ENCODE data around the gene ZNF181.
"Not testable (repeated sequence)": the region's sequence is repeated elsewhere in the genome, so short reads cannot be mapped to it uniquely, and the experiment has no call there.

Gene ZNF181

GRCh38 chr19:34733746-34734536 is at the start of gene ZNF181:
Gene ZNF181 (plus strand): TSS chr19:34734243. CDS start chr19:34735038, 795 bp downstream.
- Histone ChIP-seq H3K27ac (peak within 1 kb of the TSS; percentile 93), H3K9me3 (ENCODE audit: severe bottlenecking) (no peaks in the 10 kb centered on the region), H3K36me3 (no peaks in the 10 kb centered on the region; the same call in 1 of the 2 replicates), H3K4me3 (ENCODE audit: low read depth, low read length) (peak within 1 kb of the TSS; percentile 59), H3K27me3 (ENCODE audit: insufficient read depth, low read depth, severe bottlenecking) (no peaks in the 10 kb centered on the region)
- no peak for TF ChIP-seq CTCF (IDR thresholded peaks at IDR 0.05; ENCODE audit: low read depth, low read length)
- DNase-seq: peak; percentile 92

- Histone ChIP-seq H3K36me3 (peaks cover 41% of the 10 kb centered on the region), H3K9me3 (ENCODE audit: severe bottlenecking) (peaks cover 17% of the 10 kb centered on the region)
- not testable (repeated sequence) for H3K4me3 ChIP-seq (ENCODE audit: low read depth, low read length); H3K27me3 ChIP-seq (ENCODE audit: insufficient read depth, low read depth, severe bottlenecking); DNase-seq; H3K27ac ChIP-seq
These were observed 48.8 kb upstream of the ZNF181 start for GRCh38 chr19:34685266-34685665.

GRCh38 chr19:34686455-34686854 is 47.6 kb upstream of the ZNF181 start:
- H3K9me3 ChIP-seq (ENCODE audit: severe bottlenecking): peaks cover 17% of the 10 kb centered on the region
- TF ChIP-seq CTCF (IDR thresholded peaks at IDR 0.05; ENCODE audit: low read depth, low read length): no peak
- H3K27me3 ChIP-seq (ENCODE audit: insufficient read depth, low read depth, severe bottlenecking): peaks cover 2% of the 10 kb centered on the region
- no peak overlapping the region for H3K4me3 ChIP-seq (ENCODE audit: low read depth, low read length)
- DNase-seq: no peak
- H3K27ac ChIP-seq: no peak overlapping the region
- H3K36me3 ChIP-seq: peaks cover 29% of the 10 kb centered on the region

- Histone ChIP-seq H3K36me3 (peaks cover 20% of the 10 kb centered on the region), H3K27me3 (ENCODE audit: insufficient read depth, low read depth, severe bottlenecking) (peaks cover 2% of the 10 kb centered on the region), H3K4me3 (ENCODE audit: low read depth, low read length) (no peak overlapping the region), H3K9me3 (ENCODE audit: severe bottlenecking) (peaks cover 17% of the 10 kb centered on the region), H3K27ac (no peak overlapping the region)
- DNase-seq: no peak
- TF ChIP-seq CTCF (IDR thresholded peaks at IDR 0.05; ENCODE audit: low read depth, low read length): no peak
These were observed 46.7 kb upstream of the ZNF181 start for GRCh38 chr19:34687348-34687747.

GRCh38 chr19:34688592-34688991 is 45.5 kb upstream of the ZNF181 start:
- Histone ChIP-seq H3K27me3 (ENCODE audit: insufficient read depth, low read depth, severe bottlenecking) (peaks cover 7% of the 10 kb centered on the region), H3K9me3 (ENCODE audit: severe bottlenecking) (peaks cover 16% of the 10 kb centered on the region), H3K36me3 (peaks cover 12% of the 10 kb centered on the region), H3K27ac (no peak overlapping the region), H3K4me3 (ENCODE audit: low read depth, low read length) (no peak overlapping the region)
- no peak for TF ChIP-seq CTCF (IDR thresholded peaks at IDR 0.05; ENCODE audit: low read depth, low read length)
- no peak for DNase-seq

GRCh38 chr19:34690372-34690771 is 43.7 kb upstream of the ZNF181 start:
- H3K27ac ChIP-seq: no peak overlapping the region

More at GRCh38 chr19:34690372-34690771, 43.7 kb upstream of the ZNF181 start:
- DNase-seq: no peak
- Histone ChIP-seq H3K36me3 (peaks cover 2% of the 10 kb centered on the region; the same call in 1 of the 2 replicates), H3K9me3 (ENCODE audit: severe bottlenecking) (peaks cover 6% of the 10 kb centered on the region), H3K27me3 (ENCODE audit: insufficient read depth, low read depth, severe bottlenecking) (peaks cover 7% of the 10 kb centered on the region), H3K4me3 (ENCODE audit: low read depth, low read length) (no peak overlapping the region)
- no peak for TF ChIP-seq CTCF (IDR thresholded peaks at IDR 0.05; ENCODE audit: low read depth, low read length)
